Panc1 (cell line): ENCODE data around the gene FLII. TPM values are rescaled to one million over a fixed set of nuclear protein-coding genes. Genes with fewer than 3 reads are reported as not detected.

ENCODE experiments used
- ATAC-seq: fragments of 200-7000 bp; cut with Tn5 transposase; 2 replicates; pipeline ENCODE4 v1.9.1; 2020; ENCODE audit warnings: mild to moderate bottlenecking, moderate library complexity
- BruUV-seq: library from RNA; stranded (reverse); fragments of 400-500 nt; replicated peaks from 2 replicates; lab custom pipeline; 2021; lab: Mats Ljungman, UMichigan
- CTCF ChIA-PET: fragments of 300-600 bp; sonication (Branson Sonifier 250); formaldehyde crosslinking; loops from one replicate; lab custom pipeline; 2022; ENCODE audit warnings: antibody characterized with exemption; lab: Charles Lee
- POLR2A ChIA-PET: fragments of 300-600 bp; sonication (Branson Sonifier 250); formaldehyde crosslinking; loops from one replicate; lab custom pipeline; 2022; ENCODE audit warnings: antibody characterized with exemption; lab: Charles Lee
- DNase-seq: peaks from one replicate; pipeline ENCODE4 v3.0.0-alpha.2; 2010; ENCODE audit warnings: low read depth, low spot score
- H3K27ac ChIP-seq: 2 replicates; pipeline ENCODE4 v1.5.1; 2011; ENCODE audit warnings: mild to moderate bottlenecking, low read length, inconsistent platforms
- H3K27me3 ChIP-seq: fragments of 200-500 bp; sonication (Bioruptor generic); 2 replicates; pipeline ENCODE4 v1.6.0; 2014; ENCODE audit warnings: low read length, inconsistent platforms; ENCODE audit not compliant: control insufficient read depth, insufficient read depth
- H3K36me3 ChIP-seq: fragments of 200-500 bp; sonication (Bioruptor generic); 2 replicates; pipeline ENCODE4 v1.5.1; 2014; ENCODE audit warnings: inconsistent platforms, mild to moderate bottlenecking, low read length, moderate library complexity; ENCODE audit not compliant: control insufficient read depth, insufficient read depth
- H3K4me1 ChIP-seq: 2 replicates; pipeline ENCODE4 v1.5.1; 2011; ENCODE audit warnings: inconsistent platforms, mild to moderate bottlenecking, low read length, moderate library complexity; ENCODE audit not compliant: control insufficient read depth, insufficient read depth
- H3K4me3 ChIP-seq, 2 experiments: 2 replicates each; pipeline ENCODE4 v1.5.1; 2011 to 2012; ENCODE audit warnings: low read depth in 2 of 2, low read length in 2 of 2, mild to moderate bottlenecking in 2 of 2, inconsistent platforms in 1 of 2, moderate library complexity in 1 of 2
- H3K9me3 ChIP-seq: fragments of 200-500 bp; sonication (Bioruptor generic); 2 replicates; pipeline ENCODE4 v1.5.1; 2014; ENCODE audit warnings: low read depth, mild to moderate bottlenecking, inconsistent platforms, low read length, moderate library complexity; ENCODE audit not compliant: control insufficient read depth, insufficient read depth
- POLR2AphosphoS5 ChIP-seq: IDR thresholded peaks from 2 replicates; pipeline ENCODE4 v1.6.1; 2012; ENCODE audit warnings: mild to moderate bottlenecking, low read depth, low read length, moderate library complexity
- SIN3A ChIP-seq: IDR thresholded peaks from 2 replicates; pipeline ENCODE4 v1.6.1; 2012; ENCODE audit warnings: low read depth, mild to moderate bottlenecking, low read length, moderate library complexity, borderline replicate concordance; ENCODE audit not compliant: insufficient read depth
- TCF7L2 ChIP-seq: IDR thresholded peaks from 2 replicates; pipeline ENCODE4 v1.6.1; 2011; ENCODE audit warnings: mild to moderate bottlenecking, low read depth, low read length, inconsistent platforms
- in situ Hi-C: cut with HindIII; loops from 2 replicates; pipeline ENCODE4 v1.10.0; 2016; ENCODE audit warnings: low sequenced_read_pairs, low pct_unique_long_range_greater_than_20kb
- intact Hi-C: fragments of 100-400 bp; cut with micrococcal nuclease; formaldehyde crosslinking; loops from one replicate; pipeline ENCODE4 v1.10.0; 2022; ENCODE audit not compliant: unreplicated experiment
- total RNA-seq: library from RNA; stranded (reverse); gene quantifications from one replicate; pipeline ENCODE4 v1.2.1, GENCODE V29; 2021; ENCODE audit not compliant: unreplicated experiment
- TF ChIP-seq, protein P1 (sequence below), 2 experiments: IDR thresholded peaks; 2 replicates each; pipeline ENCODE4 v1.6.1; 2011 to 2012; ENCODE audit warnings: low read depth in 2 of 2, control low read depth in 1 of 2, low read length in 1 of 2, mild to moderate bottlenecking in 1 of 2, moderate library complexity in 1 of 2; ENCODE audit not compliant: insufficient read depth in 1 of 2
- TF ChIP-seq, protein P2 (sequence below): fragments of 450-650 bp; IDR thresholded peaks from 2 replicates; pipeline ENCODE4 v1.5.1; 2017; ENCODE audit warnings: mild to moderate bottlenecking

Gene FLII
- total RNA-seq, 1 experiment from 2014 or later: 207 TPM

DNA sequence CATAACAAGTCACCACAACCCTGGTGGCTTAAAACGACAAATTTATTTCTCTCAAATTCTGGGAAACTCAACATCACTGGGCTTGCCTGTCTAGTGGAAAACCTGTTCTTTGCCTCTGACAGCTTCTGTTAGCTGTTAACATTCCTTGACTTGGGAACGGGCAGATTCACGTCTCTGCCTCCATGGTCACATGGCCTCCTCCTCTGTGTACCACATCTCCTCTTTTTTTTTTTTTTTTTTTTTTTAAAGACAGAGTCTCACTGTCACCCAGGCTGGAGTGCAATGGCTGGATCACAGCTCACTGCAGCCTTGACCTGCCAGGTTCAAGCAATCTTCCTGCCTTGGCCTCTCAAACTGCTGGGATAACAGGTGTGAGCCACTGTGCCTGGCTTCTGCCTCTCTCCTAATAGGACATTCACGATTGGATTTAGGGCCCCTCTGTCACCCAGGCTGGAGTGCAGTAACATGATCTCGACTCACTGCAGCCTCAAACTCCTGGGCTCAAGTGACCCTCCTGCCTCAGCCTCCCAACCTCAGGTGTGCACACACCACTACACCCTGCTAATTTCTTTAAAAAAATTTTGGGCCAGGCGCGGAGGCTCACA lies 44.8 kb downstream of the FLII start:
- no peak for TF ChIP-seq POLR2AphosphoS5
- TF ChIP-seq, protein P1, sequence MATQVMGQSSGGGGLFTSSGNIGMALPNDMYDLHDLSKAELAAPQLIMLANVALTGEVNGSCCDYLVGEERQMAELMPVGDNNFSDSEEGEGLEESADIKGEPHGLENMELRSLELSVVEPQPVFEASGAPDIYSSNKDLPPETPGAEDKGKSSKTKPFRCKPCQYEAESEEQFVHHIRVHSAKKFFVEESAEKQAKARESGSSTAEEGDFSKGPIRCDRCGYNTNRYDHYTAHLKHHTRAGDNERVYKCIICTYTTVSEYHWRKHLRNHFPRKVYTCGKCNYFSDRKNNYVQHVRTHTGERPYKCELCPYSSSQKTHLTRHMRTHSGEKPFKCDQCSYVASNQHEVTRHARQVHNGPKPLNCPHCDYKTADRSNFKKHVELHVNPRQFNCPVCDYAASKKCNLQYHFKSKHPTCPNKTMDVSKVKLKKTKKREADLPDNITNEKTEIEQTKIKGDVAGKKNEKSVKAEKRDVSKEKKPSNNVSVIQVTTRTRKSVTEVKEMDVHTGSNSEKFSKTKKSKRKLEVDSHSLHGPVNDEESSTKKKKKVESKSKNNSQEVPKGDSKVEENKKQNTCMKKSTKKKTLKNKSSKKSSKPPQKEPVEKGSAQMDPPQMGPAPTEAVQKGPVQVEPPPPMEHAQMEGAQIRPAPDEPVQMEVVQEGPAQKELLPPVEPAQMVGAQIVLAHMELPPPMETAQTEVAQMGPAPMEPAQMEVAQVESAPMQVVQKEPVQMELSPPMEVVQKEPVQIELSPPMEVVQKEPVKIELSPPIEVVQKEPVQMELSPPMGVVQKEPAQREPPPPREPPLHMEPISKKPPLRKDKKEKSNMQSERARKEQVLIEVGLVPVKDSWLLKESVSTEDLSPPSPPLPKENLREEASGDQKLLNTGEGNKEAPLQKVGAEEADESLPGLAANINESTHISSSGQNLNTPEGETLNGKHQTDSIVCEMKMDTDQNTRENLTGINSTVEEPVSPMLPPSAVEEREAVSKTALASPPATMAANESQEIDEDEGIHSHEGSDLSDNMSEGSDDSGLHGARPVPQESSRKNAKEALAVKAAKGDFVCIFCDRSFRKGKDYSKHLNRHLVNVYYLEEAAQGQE (IDR thresholded peaks at IDR 0.05; ENCODE audit: insufficient read depth in 1 of 2, low read depth in 2 of 2, low read length in 1 of 2): no peak
- TF ChIP-seq, protein P2, sequence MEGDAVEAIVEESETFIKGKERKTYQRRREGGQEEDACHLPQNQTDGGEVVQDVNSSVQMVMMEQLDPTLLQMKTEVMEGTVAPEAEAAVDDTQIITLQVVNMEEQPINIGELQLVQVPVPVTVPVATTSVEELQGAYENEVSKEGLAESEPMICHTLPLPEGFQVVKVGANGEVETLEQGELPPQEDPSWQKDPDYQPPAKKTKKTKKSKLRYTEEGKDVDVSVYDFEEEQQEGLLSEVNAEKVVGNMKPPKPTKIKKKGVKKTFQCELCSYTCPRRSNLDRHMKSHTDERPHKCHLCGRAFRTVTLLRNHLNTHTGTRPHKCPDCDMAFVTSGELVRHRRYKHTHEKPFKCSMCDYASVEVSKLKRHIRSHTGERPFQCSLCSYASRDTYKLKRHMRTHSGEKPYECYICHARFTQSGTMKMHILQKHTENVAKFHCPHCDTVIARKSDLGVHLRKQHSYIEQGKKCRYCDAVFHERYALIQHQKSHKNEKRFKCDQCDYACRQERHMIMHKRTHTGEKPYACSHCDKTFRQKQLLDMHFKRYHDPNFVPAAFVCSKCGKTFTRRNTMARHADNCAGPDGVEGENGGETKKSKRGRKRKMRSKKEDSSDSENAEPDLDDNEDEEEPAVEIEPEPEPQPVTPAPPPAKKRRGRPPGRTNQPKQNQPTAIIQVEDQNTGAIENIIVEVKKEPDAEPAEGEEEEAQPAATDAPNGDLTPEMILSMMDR: no peak
- Histone ChIP-seq H3K36me3 (peaks cover 3% of the 10 kb centered on the region; the same call in 1 of the 2 replicates), H3K9me3 (no peaks in the 10 kb centered on the region), H3K4me3 (no peak overlapping the region), H3K27me3 (no peaks in the 10 kb centered on the region), H3K27ac (no peak overlapping the region), H3K4me1 (peaks cover under 1% of the 10 kb centered on the region; the same call in 1 of the 2 replicates)
- ATAC-seq: no peak
- intact Hi-C loops: loop anchor here (10.0 kb wide), 1 partner anchor 69 kb away; no protein-coding TSS in a partner anchor
- POLR2A ChIA-PET: no interaction called here
- in situ Hi-C loops: no loop called here
- CTCF ChIA-PET: interaction anchor here (0.6 to 0.7 kb wide), 3 partner anchors 44 to 76 kb away, joined by 4 to 8 read pairs (median 7); no protein-coding TSS in a partner anchor
- BruUV-seq: no TSS peak
- DNase-seq: no peak

DNA sequence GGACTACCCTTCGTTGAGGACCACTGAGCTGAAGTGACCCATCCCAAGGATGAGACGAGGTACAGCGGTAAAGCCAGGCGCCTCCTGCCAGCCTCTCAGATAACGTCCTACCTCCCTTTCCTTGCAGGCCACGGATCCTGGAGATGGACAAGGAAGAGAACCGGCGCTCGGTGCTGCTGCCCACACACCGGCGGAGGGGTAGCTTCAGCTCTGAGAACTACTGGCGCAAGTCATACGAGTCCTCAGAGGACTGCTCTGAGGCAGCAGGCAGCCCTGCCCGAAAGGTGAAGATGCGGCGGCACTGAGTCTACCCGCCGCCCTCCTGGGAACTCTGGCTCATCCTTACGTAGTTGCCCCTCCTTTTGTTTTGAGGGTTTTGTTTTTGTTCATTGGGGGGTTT lies 50.4 kb downstream of the FLII start:
- ChIA-PET POLR2A (no interaction called here), CTCF (no interaction called here)
- BruUV-seq: no TSS peak
- no peak overlapping the region for H3K27ac ChIP-seq
- no peaks in the 10 kb centered on the region for H3K9me3 ChIP-seq
- ATAC-seq: no peak
- no peaks in the 10 kb centered on the region for H3K27me3 ChIP-seq
- intact Hi-C loops (no loop called here), in situ Hi-C loops (no loop called here)
- no peak overlapping the region for H3K4me3 ChIP-seq
- no peak for TF ChIP-seq POLR2AphosphoS5
- TF ChIP-seq SIN3A: no peak
- peaks cover 7% of the 10 kb centered on the region; the same call in 1 of the 2 replicates for H3K36me3 ChIP-seq
- no peak for DNase-seq
- no peaks in the 10 kb centered on the region for H3K4me1 ChIP-seq

DNA sequence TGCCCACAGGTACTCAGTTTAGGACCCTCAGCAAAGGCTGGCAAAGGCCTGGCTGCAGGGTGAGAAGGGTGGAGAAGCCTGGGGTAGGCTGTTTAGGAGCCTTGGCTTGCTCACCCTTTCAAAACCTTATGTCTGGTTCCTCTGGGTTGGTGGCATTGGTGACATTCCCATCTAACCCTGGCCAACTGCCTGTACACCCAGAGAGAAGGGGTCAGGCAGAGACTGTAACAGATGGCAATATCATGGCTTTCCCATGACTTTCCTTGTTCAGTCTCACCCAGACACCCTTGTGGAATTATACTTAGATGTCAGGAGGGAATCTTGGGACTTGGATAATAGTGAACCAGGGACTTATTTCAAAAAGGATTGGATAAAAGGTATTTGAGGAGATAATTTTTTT lies 51.6 kb downstream of the FLII start:
- H3K27me3 ChIP-seq: no peaks in the 10 kb centered on the region
- no peaks in the 10 kb centered on the region for H3K4me1 ChIP-seq
- no peak overlapping the region for H3K27ac ChIP-seq
- DNase-seq: no peak
- BruUV-seq: no TSS peak
- CTCF ChIA-PET: no interaction called here
- POLR2A ChIA-PET: no interaction called here
- no peak overlapping the region for H3K4me3 ChIP-seq
- H3K36me3 ChIP-seq: peaks cover 7% of the 10 kb centered on the region; the same call in 1 of the 2 replicates
- TF ChIP-seq, protein P2: no peak
- TF ChIP-seq POLR2AphosphoS5: no peak
- TF ChIP-seq, protein P1 (IDR thresholded peaks at IDR 0.05; ENCODE audit: insufficient read depth in 1 of 2, low read depth in 2 of 2, low read length in 1 of 2): no peak
- no peak for TF ChIP-seq TCF7L2
- no peak for ATAC-seq
- no peaks in the 10 kb centered on the region for H3K9me3 ChIP-seq
- intact Hi-C loops: no loop called here
- in situ Hi-C loops: no loop called here
